ENCODE results near the gene FTSJ3. TPM values are rescaled to one million over a fixed set of nuclear protein-coding genes. Genes with fewer than 3 reads are reported as not detected.

The FTSJ3 gene
- total and polyA plus RNA-seq, 11 donors = 12.5 to 46.5 (median 25.7) TPM

- H3K36me3 ChIP-seq = peaks cover 0 to 100% (median 100%) of the 10 kb centered on the region in 9 donors
- 72 to 80% (median 78%) methylated on average over 6 of the region's 6 CpGs for WGBS, 4 donors
- DNase-seq (no peak), ATAC-seq (no peak)
- intact Hi-C loops (cut with DNase I) = loop anchor here in 3 of 10 donors (5.0 to 10.0 kb wide), 3 partner anchors 42 to 67 kb away; no protein-coding TSS in a partner anchor
- no peaks in the 10 kb centered on the region for H3K27me3 ChIP-seq
- TF ChIP-seq POLR2A (IDR thresholded peaks at IDR 0.05) = no peak
- TF ChIP-seq CTCF (IDR thresholded peaks at IDR 0.05) = no peak
- no peak overlapping the region for H3K4me3 ChIP-seq
- no peaks in the 10 kb centered on the region for H3K9me3 ChIP-seq
- H3K4me1 ChIP-seq = peaks cover 0 to 12% (median under 1%) of the 10 kb centered on the region in 12 donors
- H3K27ac ChIP-seq = peak overlapping the region in 4 of 12 donors; percentile 13 to 64 (median 57)
Measured at GRCh38 chr17:63819131-63819530, 8.3 kb downstream of the FTSJ3 start.

- H3K27ac ChIP-seq = no peak overlapping the region
- intact Hi-C loops (cut with DNase I) = loop anchor here in 3 of 10 donors (5.0 to 10.0 kb wide), 3 partner anchors 41 to 66 kb away; no protein-coding TSS in a partner anchor
- H3K27me3 ChIP-seq = no peaks in the 10 kb centered on the region
- H3K36me3 ChIP-seq = peaks cover 0 to 100% (median 100%) of the 10 kb centered on the region in 9 donors
- TF ChIP-seq CTCF (IDR thresholded peaks at IDR 0.05) (no peak), POLR2A (IDR thresholded peaks at IDR 0.05) (no peak)
- ATAC-seq (no peak), DNase-seq (no peak)
- peaks cover 0 to 12% (median under 1%) of the 10 kb centered on the region in 12 donors for H3K4me1 ChIP-seq
- H3K4me3 ChIP-seq = no peak overlapping the region
- 94 to 97% (median 95%) methylated on average over 23 to 27 of the region's 27 CpGs for WGBS, 4 donors
- no peaks in the 10 kb centered on the region for H3K9me3 ChIP-seq
Measured at GRCh38 chr17:63817736-63818385, 9.6 kb downstream of the FTSJ3 start.

GRCh38 chr17:63816669-63817068 is 10.8 kb downstream of the FTSJ3 start:
- Histone ChIP-seq H3K27me3 (no peaks in the 10 kb centered on the region), H3K36me3 (peaks cover 3 to 100% (median 100%) of the 10 kb centered on the region in 9 donors), H3K4me3 (no peak overlapping the region), H3K9me3 (no peaks in the 10 kb centered on the region), H3K4me1 (peaks cover 0 to 12% (median under 1%) of the 10 kb centered on the region in 12 donors), H3K27ac (no peak overlapping the region)
- intact Hi-C loops (cut with DNase I) = loop anchor here in 3 of 10 donors (5.0 to 10.0 kb wide), 3 partner anchors 39 to 64 kb away; no protein-coding TSS in a partner anchor
- ATAC-seq (no peak), DNase-seq (no peak)
- no peak for TF ChIP-seq POLR2A (IDR thresholded peaks at IDR 0.05)
- no peak for TF ChIP-seq CTCF (IDR thresholded peaks at IDR 0.05)
- WGBS, 4 donors = 91 to 97% (median 93%) methylated on average over 4 of the region's 4 CpGs

- no peak overlapping the region for H3K4me3 ChIP-seq
- intact Hi-C loops (cut with DNase I) = loop anchor here in 3 of 10 donors (5.0 to 10.0 kb wide), 3 partner anchors 39 to 64 kb away; no protein-coding TSS in a partner anchor
- no peaks in the 10 kb centered on the region for H3K9me3 ChIP-seq
- ATAC-seq (no peak), DNase-seq (no peak)
- WGBS, 4 donors = 84 to 98% (median 91%) methylated on average over 2 of the region's 2 CpGs
- TF ChIP-seq POLR2A (IDR thresholded peaks at IDR 0.05) = no peak
- no peak for TF ChIP-seq CTCF (IDR thresholded peaks at IDR 0.05)
- no peak overlapping the region for H3K27ac ChIP-seq
- H3K27me3 ChIP-seq = no peaks in the 10 kb centered on the region
- H3K36me3 ChIP-seq = peaks cover 3 to 100% (median 100%) of the 10 kb centered on the region in 9 donors
- H3K4me1 ChIP-seq = peaks cover 0 to 12% (median under 1%) of the 10 kb centered on the region in 12 donors
Measured at GRCh38 chr17:63816123-63816522, 11.3 kb downstream of the FTSJ3 start.

Measured in heart left ventricle (tissue), 16 donors.